GM10847 (cell line): ENCODE data around the gene PRND.

Experiments used
- POLR2A ChIP-seq: IDR thresholded peaks from 2 replicates; pipeline ENCODE4 v1.6.1; 2011; ENCODE audit not compliant: insufficient read length; ENCODE audit errors: extremely low read depth

Gene PRND

DNA sequence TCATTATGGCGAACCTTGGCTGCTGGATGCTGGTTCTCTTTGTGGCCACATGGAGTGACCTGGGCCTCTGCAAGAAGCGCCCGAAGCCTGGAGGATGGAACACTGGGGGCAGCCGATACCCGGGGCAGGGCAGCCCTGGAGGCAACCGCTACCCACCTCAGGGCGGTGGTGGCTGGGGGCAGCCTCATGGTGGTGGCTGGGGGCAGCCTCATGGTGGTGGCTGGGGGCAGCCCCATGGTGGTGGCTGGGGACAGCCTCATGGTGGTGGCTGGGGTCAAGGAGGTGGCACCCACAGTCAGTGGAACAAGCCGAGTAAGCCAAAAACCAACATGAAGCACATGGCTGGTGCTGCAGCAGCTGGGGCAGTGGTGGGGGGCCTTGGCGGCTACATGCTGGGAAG is 22.5 kb upstream of the PRND start:
- no peak for TF ChIP-seq POLR2A

DNA sequence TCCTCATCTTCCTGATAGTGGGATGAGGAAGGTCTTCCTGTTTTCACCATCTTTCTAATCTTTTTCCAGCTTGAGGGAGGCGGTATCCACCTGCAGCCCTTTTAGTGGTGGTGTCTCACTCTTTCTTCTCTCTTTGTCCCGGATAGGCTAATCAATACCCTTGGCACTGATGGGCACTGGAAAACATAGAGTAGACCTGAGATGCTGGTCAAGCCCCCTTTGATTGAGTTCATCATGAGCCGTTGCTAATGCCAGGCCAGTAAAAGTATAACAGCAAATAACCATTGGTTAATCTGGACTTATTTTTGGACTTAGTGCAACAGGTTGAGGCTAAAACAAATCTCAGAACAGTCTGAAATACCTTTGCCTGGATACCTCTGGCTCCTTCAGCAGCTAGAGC is 21.8 kb upstream of the PRND start:
- no peak for TF ChIP-seq POLR2A

DNA sequence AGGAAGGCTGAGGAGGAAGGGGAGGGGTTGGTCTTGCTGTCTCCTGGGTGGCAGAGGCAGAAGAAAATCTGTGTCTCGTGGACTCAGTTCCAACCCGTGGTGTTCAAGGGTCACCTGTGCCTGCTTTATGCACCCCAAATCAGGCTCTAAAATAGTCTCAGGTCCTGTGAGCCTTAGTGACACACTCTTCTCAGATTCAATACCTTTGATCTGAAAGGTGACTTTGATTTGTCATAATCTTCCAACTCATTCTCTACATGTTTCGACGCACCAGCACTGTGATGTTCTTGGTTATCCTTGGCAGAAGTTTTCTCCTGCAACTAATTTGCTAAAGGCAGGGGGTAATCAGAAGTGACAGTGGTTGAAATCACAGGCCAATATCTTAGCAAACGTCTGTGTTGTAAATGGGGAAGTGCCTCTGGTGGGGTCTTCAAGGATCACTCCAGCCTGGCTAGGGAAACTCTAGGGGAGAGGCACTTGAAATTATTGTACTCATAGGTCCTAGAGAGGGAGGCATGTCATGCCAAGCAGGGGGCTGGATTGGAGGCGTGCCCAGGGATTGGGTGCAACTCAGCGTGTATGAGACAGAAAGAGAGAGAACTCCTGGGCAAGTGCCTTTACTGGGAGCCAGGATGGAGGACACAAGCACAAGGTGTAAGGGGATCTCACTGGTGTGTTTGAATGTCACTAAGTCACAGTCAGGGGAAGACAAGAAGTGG is 19.0 kb upstream of the PRND start:
- TF ChIP-seq POLR2A, result no peak

DNA sequence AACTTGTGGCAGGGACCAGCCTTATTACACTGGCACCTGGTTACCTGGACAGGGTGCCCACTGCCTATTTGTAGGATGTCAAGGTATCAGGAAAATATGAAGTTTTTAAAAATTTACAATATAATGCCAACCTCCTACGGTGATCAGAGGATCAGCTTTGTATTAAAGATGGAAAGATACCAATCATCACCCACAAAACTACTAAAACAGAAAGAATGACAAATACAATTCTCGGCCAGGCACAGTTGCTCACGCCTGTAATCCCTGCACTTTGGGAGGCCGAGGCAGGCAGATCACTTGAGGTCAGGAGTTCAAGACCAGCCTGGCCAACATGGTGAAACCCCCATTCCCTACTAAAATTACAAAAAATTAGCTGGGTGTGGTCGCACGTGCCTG is 18.4 kb upstream of the PRND start:
- no peak for TF ChIP-seq POLR2A

DNA sequence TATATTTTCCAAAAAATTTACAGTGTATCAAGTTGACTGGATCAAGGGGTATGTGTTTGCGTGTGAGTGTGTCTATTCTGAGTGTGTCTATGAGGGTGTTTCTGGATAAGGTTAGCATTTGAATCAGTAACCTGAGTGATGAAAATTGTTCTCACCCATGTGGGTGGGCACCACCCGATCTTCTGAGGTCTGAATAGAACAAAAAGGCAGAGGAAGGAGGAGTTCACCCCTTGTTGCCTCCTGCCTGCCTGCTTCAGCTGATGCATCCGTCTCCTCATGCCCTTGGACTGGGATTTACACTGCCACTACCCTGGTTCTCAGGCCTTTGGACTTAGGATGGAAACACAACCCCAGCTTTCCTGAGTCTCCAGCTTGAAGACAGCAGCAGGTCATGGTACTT is 13.7 kb upstream of the PRND start:
- no peak for TF ChIP-seq POLR2A

DNA sequence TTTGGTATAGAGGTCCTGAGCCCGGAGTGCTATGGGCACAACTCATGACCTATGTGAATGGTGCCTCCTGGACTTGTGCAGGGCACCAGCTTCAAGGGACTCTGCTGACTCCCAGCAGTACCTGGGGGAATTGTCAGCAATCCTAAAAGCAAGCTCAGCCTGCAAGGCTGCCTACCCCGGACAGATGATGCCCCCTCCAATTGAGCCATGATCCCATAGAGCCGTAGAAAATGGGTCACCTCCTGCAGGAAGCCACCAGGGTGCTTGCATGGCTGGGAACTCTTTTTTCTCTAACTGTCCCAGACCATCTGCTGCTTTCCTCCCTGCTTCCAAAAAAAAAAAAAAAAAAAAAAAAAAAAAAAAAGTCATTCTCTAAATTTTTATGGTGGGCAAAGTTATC is 12.9 kb upstream of the PRND start:
- no peak for TF ChIP-seq POLR2A

DNA sequence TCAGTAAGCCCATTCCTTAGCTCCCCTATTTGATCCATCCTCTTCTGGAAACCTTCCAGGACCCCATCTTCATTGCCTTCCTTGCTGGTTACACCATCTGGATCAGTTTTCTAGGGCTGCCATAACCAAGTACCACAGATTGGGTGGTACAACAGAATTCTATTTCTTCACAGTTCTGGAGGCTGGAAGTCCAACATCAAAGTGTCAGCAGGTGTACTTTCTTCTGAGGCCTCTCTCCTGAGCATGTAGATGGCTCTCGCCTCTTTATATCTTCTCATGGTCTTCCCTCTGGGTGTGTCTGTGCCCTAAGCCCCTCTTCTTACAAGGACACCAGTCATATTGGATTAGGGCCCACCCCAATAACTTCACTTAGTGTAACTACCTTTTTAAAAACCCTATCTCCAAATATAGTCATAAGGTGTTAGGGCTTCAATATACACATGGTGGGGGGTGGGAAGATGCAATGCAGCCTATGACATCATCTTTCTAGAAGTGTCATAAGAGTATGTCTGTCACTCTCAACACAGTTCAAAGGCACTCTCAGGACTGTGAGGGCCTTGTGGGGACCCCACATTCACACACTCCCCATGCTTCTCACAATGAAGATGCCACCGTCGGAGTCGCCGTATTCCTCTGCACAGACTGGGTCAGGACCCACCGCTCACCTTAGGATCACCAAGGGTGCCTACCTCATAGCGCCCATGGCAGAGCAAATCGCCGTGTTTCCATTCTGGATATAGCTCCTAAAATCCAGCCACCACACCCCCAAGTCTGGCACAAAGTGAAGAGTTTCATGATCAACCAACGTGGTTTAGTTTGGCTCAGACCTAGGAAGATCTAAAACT is 12.2 kb upstream of the PRND start:
- no peak for TF ChIP-seq POLR2A

DNA sequence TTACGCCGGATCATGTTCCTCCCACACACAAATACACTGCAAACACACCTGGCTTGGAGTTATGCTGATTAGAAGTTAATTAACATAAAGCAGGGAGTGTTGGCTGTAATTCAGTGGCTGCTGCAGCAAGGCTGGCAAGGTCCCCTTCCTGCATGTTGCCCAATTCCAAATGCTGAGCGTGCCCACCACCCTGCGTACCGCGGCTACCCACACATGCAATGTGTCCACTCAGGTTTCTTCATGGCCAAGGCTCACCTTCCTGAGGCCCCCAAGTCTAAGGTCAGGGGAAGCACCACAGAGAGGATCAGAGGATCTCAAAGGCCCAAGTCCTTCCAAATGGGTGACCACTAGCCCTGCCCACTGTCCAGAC is 11.6 kb upstream of the PRND start:
- TF ChIP-seq POLR2A, result no peak

DNA sequence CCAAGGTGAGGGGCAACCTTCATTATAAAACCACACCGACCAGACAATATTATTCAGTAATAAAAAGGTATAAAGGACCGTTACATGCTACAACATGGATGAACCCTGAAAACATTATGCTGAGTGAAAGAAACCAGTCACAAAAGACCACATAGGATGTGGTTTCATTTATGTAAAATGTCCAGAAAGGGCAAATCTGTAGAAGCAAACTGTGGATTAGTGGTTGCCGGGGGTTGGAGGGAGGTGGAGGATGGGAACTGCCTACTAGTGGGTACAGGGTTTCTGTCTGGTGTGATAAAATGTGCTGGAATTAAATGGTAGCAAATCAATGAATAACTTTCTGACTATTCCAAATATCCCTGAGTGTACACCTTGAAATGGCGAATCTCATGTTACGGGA is 10.2 kb upstream of the PRND start:
- no peak for TF ChIP-seq POLR2A

DNA sequence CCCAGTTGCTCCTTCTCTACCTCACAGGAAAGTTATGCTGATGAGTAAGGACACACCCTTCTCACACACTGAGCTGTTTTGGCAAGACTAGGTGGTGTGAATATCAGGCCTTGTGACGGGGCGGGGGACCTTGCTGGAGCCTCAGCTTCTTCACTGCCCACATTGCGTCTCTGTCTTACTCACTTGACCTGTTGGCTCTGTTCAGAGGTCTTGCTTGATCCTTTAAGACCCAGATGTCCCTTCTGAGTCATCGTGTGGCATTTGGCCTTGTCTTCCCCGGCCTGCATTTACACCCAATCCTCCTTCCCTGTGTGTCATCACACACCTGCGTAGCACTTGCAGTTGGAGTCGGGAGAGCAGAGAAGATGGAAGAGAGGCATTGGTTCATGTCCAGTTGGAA is 8.3 kb upstream of the PRND start:
- no peak for TF ChIP-seq POLR2A

DNA sequence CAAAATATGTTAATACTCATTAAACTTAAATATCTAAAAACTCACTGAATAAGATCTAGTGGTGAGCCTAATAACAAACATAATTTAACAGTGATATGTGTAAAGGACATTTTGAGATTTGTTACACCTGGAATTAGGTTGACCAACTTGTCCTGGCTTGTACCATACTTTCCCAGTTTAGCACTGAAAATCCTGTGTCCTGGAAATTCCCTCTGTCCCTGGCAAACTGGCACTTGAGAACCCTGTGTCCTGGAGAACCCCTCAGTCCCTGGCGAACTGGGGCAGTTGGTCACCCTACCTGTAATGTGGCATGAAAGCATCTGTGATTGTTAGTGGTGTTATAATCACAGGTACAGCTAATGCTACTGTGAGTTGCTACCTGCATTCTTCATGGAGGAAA is 6.9 kb upstream of the PRND start:
- TF ChIP-seq POLR2A, result no peak

DNA sequence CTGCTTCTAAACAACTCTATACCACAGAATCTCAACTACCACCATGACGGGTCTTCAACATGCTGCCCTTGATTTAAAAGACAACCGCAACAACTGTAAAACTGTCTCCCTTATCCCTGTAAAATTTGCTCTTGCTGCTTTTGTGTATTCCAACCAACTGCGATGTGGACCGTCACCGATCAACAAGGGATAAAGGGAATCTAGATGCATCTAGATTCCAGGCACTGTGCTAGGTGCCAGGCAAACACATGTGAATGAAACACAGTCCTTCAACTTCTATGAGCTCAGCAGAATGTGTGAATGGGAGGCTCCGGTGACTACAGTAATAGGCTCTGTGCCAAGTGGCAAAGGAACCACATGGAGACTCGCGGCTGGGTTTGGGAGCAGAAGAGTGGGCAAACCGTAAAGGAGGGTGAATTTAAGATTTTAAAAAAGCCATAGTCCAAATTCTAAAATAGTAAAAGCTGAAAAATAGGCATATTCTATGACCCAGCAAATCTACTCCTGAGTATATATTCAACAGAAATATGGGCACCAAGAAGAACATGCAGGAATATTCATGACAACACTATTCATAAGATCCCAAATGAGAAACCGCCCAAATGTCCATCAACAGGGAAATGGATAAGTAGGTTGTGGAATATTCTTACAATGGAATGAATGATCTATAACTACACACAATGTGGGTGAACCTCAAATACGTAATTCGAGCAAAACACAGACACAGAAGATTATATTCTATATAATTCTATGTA is 3.7 kb upstream of the PRND start:
- no peak for TF ChIP-seq POLR2A

DNA sequence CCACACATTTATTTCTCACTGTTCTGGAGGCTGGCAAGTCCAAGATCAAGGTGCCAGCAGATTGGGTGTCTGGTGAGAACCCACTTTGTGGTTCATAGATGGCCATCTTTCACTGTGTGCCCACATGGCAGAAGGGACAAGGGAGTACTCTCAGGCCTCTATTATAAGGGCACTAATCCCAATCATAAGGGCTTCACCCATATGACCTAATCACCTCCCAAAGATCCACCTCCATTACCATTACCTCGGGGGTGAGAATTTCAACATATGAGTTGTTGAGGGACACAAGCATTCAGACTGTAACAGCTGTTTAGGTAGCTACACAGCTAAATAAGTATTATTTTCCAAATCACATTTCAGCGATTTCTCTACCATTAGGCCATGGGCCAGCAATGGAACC is 2.5 kb upstream of the PRND start:
- no peak for TF ChIP-seq POLR2A

DNA sequence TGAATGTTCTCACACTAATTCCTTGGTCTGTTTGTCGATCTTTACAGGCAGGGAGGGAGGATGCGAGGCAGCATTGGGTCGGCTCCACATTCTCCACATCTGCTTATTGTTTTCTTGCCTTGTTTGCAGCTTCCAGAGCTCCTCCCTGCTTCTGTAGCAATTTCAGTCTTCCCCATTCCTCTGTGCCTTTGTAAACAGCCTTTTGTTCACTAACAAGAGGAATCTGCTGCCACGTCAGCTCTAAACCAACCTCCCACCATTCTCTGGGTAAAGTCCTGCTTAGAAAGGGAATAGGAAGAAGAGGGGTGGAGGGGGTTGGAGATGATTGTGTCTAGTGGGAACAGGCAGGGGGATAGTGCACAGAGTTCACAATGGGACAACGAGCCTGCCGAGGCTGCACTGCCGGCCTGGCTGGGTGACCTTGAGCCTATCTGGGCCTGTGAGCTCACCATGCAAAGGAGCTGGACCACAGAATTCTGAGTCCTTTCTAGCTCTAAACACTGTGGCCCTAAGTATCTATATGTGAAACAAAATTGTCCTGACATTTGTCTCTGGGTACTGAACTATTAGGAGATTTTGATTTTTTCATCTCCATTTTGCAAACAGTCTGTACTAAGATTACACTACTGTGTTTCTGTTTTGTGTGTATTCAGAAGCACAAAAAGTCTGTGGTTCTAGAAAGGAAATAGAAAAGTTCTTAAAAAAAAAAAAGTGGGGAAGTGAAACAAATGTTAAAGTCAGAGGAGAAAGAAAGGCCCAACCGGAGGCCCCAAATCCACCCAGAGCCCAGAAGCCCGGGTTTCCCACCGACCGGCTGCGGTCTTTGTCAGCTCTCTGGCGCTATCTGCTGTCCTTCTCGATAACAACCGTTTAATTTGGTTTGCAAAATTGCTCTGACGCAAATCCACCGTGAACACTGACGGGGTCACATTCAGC is 1.4 kb upstream of the PRND start:
- no peak for TF ChIP-seq POLR2A

DNA sequence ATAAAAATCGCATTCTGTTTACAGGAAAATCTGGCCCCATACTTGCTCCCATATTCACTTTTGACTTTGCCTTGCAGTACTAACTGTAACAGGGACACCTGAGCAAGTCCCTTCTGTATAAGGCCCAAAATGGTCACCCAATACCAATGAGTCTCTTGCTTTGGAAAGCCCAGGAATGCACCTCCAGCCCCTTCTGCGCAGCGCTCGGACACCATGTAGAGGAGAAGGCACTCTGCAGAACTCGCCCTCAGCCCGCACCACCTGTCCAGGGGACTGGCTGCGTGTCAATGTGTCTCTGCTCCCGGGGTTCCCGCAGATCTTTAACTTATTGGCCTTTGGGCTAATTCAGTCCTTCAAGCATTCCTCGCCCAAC is 746 bp upstream of the PRND start:
- no peak for TF ChIP-seq POLR2A
